Activated CD4-positive, alpha-beta T cell treated with anti-CD3 and anti-CD28 coated beads, Interleukin-2, amount 50 U/mL, for 16 hours (primary cell): ENCODE data around the gene GATAD2A.

ENCODE experiments used
- DNase-seq: peaks from one replicate; pipeline ENCODE4 v3.0.0-alpha.2; 2020

Gene GATAD2A

DNA sequence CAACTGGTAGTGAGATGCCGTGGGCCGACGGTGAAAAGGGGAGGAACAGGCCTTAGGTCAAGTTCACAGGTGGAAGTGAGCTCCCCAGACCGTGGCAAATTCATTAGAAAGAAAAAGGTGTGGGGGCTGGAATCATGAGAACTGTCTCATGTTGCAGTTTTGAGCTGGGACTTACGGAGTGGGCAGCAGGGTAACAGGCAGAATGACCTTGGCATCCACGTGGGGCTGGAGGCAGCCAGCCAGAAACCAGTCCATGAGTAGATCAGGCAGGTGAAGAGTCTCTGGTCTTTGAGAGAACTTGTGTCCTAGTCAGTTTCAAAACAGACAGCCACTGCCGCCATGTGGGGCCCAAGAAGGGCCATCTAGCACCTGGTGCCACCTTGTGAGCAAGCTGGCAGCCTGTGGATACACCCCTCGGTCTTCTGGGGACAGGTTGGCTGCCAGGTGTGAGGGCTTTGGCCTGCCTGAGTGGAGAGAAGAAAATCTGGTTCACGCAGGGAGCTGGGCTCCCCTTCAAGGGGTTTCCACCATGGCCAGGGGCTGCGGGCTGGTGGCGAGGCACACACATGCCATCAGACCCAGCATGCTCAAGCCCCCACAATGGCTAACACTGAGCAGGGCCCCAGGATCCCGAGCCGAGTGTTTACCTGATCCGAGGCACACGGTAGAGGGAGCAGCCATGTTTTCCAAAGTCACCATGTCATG is 86.0 kb downstream of the GATAD2A start:
- DNase-seq = no peak

DNA sequence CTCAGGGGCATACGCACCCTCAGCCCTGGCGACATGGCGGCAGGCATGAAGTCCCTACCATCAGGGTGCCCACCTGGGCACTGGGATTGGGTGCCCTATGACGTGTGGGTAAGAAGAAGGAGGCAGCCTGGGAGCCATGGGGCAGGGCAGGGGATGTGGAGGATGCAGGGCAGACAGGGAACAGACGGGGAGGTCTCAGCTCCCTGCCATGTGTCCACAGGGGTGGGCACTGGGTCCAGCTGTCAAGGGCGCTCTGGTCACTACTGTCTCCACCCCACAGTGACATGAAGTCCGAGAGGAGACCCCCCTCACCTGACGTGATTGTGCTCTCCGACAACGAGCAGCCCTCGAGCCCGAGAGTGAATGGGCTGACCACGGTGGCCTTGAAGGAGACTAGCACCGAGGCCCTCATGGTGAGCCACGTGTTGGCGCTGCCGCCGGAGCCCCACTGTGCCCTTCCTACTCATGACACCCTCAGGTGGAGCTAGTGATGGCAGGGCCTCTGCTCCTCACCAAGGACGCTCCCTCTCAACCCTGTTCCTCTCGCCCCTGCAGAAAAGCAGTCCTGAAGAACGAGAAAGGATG is 86.6 kb downstream of the GATAD2A start:
- no peak for DNase-seq

DNA sequence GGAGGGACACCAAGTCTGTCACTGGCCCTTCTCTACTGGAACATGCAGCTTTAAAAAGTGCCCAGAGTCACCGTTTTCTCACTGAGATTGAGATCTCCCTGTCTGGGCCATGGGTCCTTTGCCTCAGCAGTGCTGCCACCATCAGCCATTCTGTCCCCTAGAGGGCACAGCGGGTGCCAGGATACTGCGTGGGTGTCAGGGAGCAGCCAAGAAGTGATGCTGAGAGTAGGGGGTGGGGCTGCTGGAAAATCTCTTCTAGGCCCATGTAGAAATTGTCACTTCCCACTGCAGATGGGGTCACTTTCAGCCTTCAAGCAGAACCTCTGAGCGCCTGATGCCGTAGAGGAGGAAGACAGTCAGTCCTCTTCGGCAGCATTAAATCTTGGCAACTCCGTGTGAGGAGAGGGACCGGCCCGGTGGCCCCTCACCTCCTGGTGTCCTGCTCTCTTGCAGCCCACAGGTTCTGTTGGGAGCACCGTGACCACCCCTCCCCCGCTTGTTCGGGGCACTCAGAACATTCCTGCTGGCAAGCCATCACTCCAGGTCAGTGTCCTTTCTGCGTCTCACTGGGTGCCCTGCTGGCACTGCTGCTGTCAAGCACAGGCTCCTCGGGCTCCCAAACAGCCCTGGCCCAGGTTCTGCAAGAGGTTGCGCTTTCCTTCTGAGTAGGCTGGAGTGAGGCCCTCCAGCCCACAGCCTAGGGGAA is 88.5 kb downstream of the GATAD2A start:
- no peak for DNase-seq

- DNase-seq = no peak
Measured at GRCh38 chr19:19495614-19496603, 90.4 kb downstream of the GATAD2A start.

GRCh38 chr19:19498255-19498991 is 92.9 kb downstream of the GATAD2A start:
- DNase-seq = no peak

DNA sequence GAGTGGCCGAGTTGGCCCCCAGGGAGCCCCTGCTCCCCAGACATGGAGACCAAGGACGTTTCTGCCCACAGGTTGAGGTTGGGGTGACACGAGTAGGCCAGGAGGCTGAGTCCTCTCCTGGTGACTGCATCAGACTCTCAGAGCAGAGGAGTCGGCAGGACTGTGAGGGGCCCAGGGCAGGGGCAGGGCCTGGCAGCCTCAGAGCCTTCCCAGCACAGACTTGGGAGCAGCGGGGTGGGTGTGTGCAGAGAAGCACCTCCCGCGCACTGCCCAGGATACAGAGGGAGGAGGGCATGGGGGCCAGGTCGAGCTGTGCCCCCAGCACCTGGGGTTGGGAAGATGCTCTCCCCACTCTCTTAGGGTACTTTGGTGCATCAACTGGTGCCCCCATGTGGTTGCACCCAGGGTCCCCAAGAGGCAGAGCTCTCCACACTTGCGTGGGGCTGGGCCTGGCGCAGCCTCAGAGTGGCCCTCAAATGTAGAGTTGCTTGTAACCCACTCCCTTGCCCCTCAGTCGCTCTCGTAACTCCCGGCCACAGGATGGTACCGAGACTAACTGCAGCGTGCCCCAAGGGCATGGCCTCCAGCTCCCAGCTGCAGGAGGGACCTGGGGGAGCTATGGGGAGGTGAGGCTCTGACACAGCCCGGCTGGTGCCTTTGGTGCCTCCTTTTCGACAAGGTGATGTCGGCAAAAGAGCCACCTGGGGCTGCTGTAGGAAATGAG is 94.0 kb downstream of the GATAD2A start:
- no peak for DNase-seq

DNA sequence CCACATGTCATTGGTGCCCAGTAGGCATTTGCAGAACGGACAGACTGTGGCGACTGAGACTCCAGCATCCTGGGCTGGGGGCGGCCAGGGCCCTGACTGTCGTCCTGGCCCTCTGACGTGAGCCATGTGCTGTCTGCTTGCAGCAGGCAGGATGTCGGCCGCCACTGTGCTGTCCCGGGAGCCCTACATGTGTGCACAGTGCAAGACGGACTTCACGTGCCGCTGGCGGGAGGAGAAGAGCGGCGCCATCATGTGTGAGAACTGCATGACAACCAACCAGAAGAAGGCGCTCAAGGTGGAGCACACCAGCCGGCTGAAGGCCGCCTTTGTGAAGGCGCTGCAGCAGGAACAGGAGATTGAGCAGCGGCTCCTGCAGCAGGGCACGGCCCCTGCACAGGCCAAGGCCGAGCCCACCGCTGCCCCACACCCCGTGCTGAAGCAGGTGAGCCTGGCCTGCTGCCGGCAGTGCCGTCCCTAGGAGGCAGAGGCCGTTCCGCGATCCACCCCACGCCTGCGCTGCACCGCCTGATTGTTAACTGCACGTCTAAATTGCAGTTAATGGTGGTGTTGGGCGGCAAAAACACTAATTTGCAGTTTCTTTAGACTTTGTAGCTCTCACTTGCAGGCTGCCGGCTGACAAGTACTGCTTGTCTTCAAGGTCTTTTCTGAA is 95.6 kb downstream of the GATAD2A start:
- no peak for DNase-seq

DNA sequence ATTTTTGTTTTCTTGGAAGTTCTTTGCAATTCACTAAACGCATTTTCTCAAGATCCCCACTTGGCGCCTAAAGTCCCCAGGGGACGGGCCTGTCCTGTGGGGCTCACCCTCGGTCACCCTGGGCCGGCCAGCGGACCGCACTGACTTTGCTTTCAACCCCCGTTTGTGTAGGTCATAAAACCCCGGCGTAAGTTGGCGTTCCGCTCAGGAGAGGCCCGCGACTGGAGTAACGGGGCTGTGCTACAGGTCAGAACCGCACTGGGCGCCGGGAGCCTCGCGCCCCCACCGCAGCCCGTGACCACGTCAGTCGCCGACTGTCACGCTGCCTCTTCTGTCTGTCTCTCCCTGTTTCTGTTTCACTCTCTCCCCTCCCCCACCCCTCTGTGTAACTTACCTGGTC is 96.3 kb downstream of the GATAD2A start:
- no peak for DNase-seq

DNA sequence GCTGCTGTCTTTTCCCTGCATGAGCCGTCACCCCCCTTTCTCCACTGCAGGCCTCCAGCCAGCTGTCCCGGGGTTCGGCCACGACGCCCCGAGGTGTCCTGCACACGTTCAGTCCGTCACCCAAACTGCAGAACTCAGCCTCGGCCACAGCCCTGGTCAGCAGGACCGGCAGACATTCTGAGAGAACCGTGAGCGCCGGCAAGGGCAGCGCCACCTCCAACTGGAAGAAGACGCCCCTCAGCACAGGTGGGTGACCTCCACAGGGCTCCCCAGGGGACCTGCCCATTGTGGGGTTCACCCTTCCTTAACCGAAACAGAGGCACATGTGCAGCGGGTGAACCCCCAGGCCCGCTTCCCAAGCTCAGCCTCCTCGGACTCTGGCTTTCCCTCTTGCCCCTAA is 96.8 kb downstream of the GATAD2A start:
- no peak for DNase-seq

GRCh38 chr19:19502808-19503602 is 97.5 kb downstream of the GATAD2A start:
- DNase-seq = no peak

- no peak for DNase-seq
Measured at GRCh38 chr19:19504754-19505668, 99.5 kb downstream of the GATAD2A start.

DNA sequence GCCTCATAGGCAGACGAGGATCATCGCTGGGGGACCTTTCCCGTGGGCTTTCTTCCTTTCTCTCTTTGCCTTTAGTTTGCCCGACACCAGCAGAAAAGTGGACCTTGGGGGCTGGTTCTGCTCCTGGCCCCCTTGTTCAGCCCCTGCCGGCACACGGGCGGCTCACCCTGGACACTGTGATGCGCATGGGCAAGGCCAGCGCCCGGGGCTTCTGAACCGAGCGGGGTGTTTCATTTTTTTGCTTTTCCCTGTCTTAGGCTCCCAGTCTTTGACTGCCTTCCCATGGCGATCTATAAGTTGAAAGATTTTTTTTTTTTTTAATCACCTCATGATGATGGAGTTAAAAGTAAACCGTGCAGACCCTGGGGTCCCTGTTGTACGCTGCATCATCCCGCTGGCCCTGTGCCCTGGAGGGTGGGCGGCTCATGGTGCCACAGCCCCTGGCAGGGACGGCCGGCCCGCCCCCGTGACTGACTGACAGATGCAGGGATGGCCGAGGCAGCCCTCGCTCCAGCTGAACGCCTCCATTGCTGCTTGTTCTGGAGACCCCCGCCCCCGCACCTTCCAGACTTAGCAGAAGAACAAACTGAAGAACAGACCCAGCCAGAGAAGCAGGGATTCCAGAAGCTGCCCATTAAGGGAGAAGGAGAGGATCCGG is 100.3 kb downstream of the GATAD2A start:
- DNase-seq = no peak

DNA sequence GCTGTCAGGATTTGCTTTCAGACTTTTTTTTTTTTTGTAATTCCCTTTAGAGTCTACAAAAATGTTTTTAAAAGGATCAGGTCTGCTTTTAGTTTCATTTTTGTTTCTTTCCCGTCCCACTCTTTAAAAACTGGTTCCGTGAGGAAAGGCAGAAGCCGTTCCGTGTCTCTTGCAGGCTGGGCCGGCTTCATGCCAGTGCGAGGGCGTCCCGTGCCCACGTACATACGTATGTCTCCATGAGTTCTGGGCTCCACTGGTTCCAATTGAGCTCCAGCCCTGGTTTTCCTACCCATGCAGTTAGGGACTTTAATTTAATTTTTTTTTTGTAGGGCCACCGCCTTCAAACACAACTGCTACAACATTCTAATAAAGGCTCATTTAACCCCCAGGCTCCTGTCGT is 101.1 kb downstream of the GATAD2A start:
- DNase-seq = no peak

DNA sequence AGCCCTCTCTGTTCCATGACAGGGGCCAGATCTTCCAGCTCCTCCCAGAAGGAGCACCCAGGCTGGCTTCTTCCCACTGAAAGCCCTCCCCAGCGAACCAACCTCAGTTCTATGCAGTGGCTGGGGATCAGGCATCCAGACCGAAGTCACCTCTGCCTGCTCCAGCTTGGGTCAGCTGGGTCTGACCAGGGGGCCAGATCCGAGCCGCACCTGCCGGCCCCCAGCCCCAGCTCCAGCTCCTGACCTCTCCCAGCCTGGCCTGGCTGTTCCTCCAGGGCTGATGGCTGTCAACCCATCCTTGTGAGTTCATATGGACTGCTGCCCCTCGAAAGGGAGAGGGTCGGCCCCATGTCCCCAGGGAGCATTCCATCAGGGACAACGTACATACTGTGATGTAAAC is 101.9 kb downstream of the GATAD2A start:
- DNase-seq = no peak

DNA sequence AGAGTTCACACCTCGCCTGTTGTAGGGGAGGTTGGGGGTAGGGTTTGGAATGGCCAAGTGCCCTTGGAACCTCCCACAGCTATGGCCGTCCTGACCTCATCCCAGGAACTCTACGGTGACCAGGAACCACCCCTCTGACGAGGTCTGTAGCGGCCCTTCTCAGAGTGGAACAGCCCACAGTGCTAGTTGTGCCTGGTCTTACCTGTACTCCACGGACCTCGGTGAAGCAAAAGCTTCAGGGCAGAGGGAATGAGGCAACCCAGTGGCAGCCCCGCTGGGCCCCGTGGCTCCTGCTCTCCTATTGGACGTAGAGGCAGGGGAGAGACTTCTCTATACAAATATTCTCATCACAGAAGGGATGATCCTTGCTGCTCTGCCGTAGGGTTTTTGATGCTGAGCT is 102.7 kb downstream of the GATAD2A start:
- DNase-seq = no peak

GRCh38 chr19:19510432-19510831 is 105.0 kb downstream of the GATAD2A start:
- no peak for DNase-seq

DNA sequence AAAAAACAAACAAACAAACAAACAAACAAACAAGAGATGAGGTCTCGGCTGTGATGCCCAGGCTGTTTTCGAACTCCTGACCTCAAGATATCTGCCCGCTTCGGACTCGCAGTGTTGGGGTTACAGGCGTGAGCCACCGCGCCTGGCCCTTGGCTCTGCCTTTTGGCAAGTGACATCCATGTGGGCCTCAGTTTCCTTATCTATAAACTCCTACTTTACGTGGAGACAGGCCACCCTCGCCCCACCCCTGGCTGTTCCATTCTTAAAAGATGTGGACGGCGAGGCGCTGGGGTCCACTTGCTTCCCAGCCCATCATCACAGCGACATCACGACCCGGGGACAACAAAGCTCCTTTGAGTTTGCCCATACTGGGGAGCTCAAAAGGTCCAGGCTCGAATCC is 108.2 kb downstream of the GATAD2A start:
- no peak for DNase-seq

GRCh38 chr19:19514215-19514657 is 108.8 kb downstream of the GATAD2A start:
- no peak for DNase-seq
